GM21723 (cell line): Measurements from ENCODE around the gene CGB7.
"Not testable (repeated sequence)": the region's sequence is repeated elsewhere in the genome, so short reads cannot be mapped to it uniquely, and the experiment has no call there.

Experiments used
- ATAC-seq: cut with Tn5 transposase; IDR thresholded peaks from one replicate; pipeline ENCODE4 v1.9.1; 2021; ENCODE audit warnings: mild to moderate bottlenecking, moderate library complexity; ENCODE audit not compliant: unreplicated experiment

CGB7 gene

GRCh38 chr19:49042666-49043065 lies 14.9 kb downstream of the CGB7 start:
- not testable (repeated sequence) for ATAC-seq

DNA sequence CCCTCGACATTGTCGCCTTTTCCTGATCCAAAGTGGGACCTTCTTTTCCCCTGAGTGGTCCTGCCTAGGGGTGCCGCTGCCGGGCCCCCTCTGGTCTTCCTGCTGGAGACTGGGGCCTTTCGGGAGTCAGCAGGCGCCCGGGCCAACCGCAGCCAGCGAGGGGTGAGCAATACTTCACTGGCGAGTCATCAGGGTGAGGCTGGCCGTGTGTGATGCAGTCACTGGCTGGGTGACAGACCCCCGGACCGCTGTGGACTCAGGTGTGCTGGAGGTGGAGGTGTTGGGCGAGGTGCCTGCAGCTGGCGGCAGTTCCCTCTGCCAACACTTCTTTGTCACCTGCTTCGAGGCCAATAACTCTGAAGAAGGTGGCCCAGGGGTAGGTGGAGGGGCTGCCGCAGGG lies 15.4 kb downstream of the CGB7 start:
- ATAC-seq, result no peak

DNA sequence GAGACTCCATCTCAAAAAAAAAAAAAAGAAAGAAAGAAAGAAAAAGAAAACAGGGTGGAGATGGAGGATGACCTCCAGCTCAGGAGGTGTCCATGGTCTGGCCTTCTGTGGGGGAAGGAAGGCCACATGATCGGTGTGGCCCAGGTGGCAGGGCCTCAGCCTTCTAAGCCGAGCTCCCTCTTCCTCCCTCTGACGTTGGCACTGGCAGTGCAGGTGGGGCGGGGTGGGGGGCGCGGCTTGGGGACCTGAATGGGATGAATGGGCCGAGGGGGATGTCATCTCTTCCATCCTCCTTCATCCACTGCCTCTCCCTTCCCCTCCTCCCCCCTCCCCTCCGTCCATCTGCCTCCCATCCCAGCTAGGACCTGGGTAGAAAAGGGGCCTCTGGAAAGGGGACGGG lies 17.8 kb downstream of the CGB7 start:
- not testable (repeated sequence) for ATAC-seq

GRCh38 chr19:49038557-49039276 lies 18.8 kb downstream of the CGB7 start:
- not testable (repeated sequence) for ATAC-seq

GRCh38 chr19:49038111-49038510 lies 19.4 kb downstream of the CGB7 start:
- not testable (repeated sequence) for ATAC-seq

DNA sequence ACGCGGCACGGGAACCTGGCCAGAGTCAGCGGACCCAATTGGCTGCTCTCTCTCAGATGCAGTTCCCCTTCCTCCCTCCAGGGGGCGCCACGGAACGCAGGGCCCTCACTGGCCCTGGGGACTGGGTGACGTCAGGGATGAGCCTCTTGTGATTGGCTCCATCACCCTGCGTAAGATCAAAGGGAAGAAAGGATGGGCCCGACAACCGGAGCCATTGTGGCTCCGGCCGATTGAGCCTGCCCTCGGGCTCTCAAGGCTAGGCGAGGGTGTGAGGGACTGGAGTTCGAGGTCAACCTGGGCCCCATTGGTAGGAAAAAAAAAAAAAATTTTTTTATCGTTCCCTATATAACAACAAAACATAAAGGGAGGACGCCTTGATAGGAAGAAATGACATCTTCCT lies 20.7 kb downstream of the CGB7 start, which contains the start of gene CGB1:
TSS of gene CGB1 (minus strand) at position 81 of the 400 bp plus-strand sequence. CDS start 184 bp downstream, outside the sequence.
- not testable (repeated sequence) for ATAC-seq

DNA sequence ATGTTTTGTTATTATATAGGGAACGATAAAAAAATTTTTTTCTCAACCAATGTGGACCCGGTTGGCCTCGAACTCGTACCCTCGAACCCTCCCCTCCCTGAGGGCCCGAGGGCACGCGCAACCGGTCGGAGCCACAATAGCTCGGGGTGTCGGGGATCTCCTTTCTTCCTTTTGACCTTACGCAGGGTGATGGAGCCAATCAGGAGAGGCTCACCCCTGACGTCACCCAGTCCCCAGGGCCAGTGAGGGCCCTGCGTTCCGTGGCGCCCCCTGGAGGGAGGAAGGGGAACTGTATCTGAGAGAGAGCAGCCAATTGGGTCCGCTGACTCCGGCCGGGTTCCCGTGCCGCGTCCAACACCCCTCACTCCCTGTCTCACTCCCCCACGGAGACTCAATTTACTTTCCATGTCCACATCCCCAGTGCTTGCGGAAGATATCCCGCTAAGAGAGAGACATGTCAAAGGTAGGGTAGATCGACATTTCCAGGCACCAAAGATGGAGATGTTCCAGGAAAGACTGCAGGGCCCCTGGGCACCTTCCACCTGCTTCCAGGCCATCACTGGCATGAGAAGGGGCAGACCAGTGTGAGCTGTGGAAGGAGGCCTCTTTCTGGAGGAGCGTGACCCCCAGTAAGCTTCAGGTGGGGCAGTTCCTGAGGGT lies 25.8 kb downstream of the CGB7 start, which contains the start of gene CGB2:
TSS of gene CGB2 (plus strand) at position 249 of the 660 bp plus-strand sequence. CDS start at position 455, 206 bp downstream.
- ATAC-seq, result not testable (repeated sequence)

- ATAC-seq, result not testable (repeated sequence)
Observed at GRCh38 chr19:49030323-49030722, 27.2 kb downstream of the CGB7 start.

- not testable (repeated sequence) for ATAC-seq
Observed at GRCh38 chr19:49029749-49030148, 27.8 kb downstream of the CGB7 start.

- not testable (repeated sequence) for ATAC-seq
Observed at GRCh38 chr19:49028686-49029085, 28.9 kb downstream of the CGB7 start.

GRCh38 chr19:49025599-49025998 lies 31.9 kb downstream of the CGB7 start:
- ATAC-seq, result not testable (repeated sequence)

DNA sequence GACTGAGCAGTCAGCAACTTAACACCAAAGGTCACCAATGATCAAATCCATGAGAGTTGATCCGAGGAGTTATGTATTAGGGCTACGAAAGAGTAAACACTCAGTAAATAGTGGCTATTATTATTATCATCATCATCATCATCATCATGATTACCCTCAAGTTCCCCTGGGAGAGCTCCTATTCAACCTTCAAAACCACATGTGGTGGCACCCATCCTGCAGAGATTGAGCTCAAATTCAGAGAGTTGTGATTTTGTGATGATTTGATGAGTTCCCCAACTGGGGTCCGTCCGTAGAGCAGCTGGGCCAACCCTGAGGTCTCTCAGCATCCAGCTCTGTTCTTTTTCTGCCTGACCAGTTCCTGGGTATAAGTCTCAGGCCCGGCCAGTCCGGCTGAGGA lies 32.5 kb downstream of the CGB7 start:
- ATAC-seq, result not testable (repeated sequence)

DNA sequence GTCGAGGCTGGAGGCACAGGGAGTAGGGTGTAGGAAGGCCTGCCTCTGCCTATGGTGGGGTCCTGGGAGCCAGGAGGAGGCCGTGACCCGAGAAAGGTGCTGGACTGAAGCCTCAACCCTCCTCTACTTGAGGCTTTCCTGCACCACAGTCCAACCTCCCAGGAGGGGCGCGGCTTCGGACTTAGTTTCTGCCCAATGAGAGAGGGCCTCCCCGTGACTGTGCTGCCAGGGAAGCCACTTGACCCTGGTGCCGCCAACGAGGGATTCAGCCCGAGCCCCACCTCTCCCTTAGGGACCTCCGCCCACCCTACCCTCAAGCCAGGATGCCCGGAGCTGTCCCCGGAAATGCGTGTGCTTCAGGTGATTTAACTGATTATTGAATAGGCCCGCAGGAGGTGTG lies 33.3 kb downstream of the CGB7 start, which contains the start of gene CGB3:
TSS of gene CGB3 (minus strand) at position 101 of the 400 bp plus-strand sequence. CDS start 362 bp downstream, outside the sequence.
- ATAC-seq, result not testable (repeated sequence)

- ATAC-seq, result no peak
Observed at GRCh38 chr19:49022116-49022515, 35.4 kb downstream of the CGB7 start.

GRCh38 chr19:49020931-49021895 lies 36.3 kb downstream of the CGB7 start:
- ATAC-seq, result no peak

GRCh38 chr19:49020342-49020741 lies 37.2 kb downstream of the CGB7 start:
- ATAC-seq, result no peak

- no peak for ATAC-seq
Observed at GRCh38 chr19:49019242-49019932, 38.2 kb downstream of the CGB7 start.

DNA sequence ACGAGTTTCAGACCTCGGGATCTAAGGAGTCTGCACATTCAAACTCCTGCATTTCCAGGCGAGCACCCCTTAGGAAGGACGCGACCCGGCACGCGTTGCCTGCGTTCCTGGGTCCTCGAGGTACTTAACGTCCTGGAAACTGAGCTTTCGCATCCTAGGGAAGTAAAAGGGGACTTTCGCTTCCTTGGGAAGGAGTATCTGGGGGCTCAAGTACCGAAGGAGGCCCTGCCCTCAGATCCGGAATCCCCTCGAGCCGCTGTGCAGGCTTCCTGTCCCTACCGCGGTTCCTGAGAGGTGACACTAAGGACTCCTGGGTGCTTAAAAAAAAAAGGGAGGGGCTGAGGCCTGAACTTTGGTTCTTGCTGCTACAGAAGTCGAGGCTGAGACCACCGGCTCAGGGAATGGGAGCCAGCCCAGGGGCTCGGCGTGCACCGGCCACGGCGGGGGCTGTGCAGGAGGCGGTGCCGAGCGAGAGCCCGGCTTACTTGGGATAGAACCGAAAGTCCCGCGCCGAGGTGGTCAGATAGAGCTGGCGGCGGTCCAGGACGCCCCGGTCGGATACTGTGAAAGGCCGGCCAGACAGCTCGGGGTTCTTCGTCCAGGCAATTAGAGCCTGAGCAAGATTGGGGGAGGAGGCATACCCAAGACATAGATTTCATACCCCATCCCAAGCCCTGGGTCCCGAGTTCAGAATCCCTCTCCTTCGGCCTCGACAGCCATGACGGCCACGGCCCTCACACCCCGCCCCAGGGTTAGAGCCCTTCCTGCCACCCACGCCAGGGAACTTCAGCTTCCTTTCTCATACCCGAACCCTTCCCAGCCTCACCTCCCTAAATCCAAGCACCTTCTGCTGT lies 38.9 kb downstream of the CGB7 start:
- ATAC-seq, result not testable (repeated sequence)

DNA sequence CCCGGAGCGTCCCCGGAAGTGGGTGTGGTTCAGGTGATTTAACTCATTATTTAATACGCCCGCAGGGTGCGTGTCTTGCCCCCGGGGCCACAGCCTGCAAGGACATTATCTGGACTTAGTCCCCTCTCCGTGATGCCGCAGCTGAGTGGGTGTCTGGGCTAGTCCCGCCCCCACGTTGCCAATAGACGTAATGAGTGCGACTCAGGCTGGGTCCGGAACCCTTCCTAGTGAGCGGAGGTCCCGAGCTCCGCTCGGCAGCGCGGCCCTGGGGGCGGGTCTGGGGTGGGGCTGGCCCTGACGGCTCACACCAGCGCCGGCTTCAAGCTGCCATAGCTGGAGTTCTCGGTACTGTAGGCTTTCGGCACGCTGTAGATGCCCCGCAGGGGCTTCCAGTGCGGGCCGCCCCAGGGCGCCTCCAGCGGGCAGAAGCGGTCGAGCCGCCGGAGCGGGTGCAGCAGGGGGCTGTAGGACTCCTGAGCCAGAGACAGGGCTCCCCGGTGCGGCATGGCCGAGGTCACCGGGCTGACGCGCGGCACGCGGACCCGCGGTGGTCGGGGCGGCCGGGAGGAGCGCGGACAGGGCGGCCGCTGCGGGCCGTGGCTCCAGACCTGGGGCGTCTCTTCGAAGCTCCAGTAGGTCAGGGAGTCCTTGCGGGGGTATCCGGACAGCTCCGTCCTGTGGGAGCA lies 39.7 kb downstream of the CGB7 start:
- ATAC-seq, result no peak
